ENCODE data around the gene CAPNS1.
"Not testable (repeated sequence)": the region's sequence is repeated elsewhere in the genome, so short reads cannot be mapped to it uniquely, and the experiment has no call there.

Gene CAPNS1

DNA sequence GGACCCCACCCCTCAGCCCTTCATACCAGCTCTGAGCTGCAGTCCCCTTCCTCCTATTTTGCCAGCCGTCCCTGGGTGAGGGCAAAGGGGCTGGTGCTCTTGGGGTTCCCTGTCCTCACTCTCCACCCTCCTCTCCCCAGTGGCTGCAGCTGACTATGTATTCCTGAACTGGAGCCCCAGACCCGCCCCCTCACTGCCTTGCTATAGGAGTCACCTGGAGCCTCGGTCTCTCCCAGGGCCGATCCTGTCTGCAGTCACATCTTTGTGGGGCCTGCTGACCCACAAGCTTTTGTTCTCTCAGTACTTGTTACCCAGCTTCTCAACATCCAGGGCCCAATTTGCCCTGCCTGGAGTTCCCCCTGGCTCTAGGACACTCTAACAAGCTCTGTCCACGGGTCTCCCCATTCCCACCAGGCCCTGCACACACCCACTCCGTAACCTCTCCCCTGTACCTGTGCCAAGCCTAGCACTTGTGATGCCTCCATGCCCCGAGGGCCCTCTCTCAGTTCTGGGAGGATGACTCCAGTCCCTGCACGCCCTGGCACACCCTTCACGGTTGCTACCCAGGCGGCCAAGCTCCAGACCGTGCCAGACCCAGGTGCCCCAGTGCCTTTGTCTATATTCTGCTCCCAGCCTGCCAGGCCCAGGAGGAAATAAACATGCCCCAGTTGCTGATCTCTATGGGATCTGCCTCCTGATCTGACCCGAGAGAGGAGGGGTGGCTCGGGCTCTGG lies 10.0 kb downstream of the CAPNS1 start:
- DNase-seq, result no peak

DNA sequence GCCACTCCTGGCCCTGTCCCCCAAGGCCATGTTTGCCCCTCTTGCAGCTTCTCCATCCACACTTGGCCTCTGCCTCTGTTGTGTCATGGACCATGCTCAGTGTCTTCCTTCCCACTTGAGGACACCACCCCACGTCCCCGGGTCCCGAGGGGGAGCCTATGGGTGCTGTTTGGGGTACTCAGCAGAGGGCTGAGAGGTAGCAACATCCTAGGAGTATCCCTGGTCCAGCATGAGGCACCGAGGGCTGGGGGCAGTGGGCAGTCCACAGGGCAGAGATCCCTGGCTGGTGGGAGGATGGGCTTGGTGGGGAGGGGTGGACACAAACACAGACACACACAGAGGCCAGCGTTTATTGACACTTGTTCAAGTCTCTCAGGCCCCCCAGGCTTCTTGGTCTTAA lies 10.7 kb downstream of the CAPNS1 start:
- DNase-seq, result no peak

DNA sequence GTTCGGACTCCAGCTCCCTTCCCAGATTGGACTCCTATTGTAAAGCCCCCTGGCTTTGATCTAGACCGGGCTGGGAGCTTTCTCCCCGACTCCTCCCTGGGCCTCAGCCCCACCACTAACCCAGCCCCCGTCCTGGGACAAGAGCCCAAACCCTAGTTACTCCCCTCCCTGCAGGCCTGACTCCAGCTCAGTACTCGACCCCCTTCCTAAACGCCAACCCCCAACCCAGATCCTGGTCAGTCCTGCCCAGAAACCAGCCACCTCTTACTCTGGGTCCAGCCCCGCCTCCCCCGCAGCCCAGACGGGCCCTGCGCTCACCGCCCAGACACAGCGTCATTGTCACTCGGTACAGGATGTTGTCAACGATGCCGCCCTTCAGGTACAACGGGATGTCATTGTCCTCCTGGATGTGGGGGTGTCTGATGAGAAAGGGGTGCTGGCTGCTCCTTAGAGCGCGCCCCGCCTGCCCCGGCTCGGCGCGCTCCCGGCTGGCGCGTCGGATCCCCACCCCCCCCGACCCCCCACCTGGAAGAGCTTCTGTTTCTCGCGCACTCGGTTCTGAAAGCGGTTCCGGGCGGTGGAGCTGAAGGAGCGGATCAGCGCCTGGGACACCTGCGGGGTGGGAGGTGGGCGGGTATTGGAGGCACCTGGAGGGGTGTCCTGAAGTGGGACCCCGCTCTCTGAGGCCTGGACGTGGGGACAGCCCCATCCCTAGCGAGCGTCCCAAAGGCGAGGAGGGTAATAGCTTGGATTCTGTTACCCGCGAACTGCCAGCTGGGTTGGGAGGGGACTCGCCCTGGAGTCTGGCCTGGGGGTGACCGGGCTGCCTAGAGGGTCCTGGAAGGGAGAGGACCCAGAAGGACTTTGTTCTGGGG lies 11.5 kb downstream of the CAPNS1 start:
- peak in 1 of 56 donors; percentile 12 for DNase-seq

DNA sequence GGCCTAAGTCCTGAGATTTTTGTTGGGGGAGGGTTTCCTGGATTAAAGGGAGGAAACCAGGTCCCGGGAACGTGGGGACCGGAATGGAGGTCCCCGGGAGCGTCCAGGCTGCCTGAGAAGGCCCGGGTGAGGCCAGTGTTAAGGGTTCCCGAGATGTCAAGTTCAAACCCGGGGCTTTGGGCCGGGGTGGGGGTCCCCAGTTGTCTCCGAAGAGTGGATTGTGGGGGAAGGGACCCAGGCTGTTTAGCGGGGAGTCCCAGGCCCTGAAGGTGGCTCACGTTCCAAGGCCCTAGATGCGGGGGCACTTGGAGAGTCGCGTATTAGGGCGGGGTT lies 12.1 kb downstream of the CAPNS1 start:
- no peak for DNase-seq

DNA sequence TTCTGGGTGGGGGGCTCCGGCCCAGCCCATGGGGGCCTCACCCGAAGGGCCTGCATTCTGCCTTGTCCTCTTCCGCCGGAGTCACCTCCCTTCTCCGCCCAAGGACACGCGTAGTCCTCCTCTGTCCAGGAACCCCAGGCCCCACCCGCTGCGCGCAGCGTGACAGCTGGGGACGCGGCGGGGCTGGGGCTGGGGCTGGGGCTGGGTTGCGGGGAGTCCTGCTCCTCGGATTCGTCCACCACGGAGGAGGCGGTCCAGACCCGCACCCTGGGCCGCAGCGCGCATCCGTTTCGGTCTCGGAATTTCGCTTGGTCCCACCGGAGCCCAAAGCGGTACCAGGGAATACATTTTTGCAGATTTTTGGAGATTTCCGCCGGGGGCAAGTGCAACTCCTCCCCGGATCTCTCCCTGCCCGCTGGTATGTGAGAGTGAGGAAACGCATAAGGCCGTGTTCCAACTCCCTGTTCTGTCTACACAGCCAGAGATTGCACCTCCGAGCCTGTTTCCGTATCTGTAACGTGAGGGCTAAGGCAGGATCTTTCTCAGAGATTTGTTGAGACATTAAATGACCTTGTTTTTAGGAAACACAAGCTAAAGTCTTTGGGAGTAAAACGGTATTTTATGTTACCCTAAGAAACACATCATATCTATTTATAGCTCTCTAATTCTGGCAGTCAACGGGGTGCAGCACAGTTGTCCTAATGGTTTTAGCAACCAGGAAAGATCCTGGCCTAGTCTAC lies 12.7 kb downstream of the CAPNS1 start, which contains the start of gene COX7A1:
Gene COX7A1 (minus strand): TSS at position 96 of the 740 bp plus-strand sequence. CDS start 40 bp downstream, at position 56.
- peak in 8 of 56 donors; percentile 11 to 35 (median 24) for DNase-seq

DNA sequence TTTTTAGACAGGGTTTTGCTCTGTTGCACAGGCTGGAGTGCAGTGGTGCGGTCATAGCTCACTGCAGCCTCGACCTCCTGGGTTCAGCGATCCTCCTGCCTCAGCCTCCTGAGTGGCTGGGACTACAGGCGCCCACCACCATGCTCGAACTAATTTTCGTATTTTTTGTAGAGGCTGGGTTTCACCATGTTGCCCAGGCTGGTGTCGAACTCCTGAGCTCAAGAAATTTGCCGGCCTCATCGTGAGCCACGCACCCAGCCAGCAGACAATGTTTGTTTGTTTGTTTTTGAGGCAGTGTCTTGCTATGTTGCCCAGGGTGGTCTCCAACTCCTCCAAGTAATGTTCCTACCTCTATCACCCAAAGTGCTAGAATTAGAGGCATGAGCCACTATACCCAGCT lies 13.3 kb downstream of the CAPNS1 start:
- no peak for DNase-seq

DNA sequence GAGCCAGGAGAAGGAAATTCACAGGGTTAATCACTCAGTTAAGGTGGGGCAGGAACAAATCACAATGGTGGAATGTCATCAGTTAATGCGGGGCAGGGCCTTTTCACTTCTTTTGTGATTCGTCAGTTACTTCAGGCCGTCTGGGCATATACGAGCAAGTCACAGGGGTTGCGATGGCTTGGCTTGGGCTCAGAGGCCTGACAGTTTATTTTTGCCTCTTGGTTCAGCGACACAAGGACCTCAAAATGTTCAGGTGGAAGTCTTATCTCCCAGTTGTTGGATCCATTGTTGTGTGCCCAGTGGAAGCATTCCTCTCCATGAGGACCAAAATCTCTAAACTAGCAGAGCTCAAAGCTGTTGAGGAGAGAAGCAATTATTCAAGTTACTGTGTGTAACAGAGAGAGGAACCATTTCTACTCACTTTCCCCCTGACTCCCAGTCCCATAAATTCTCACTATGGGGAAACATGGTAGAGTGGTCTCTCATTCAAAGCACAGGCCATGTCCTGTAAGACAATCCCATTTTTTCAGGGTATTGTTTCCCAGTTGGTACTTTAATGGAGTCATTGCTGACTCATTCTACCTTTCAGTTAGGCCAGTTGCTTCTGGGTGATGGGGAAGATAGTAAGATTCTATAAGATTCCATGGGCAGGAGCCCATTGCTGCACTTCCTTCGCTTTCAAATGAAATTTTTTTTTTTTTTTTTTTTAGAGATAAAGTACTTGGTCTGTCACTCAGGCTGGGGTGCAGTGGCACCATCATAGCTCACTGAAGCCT lies 21.1 kb downstream of the CAPNS1 start:
- no peak for DNase-seq

DNA sequence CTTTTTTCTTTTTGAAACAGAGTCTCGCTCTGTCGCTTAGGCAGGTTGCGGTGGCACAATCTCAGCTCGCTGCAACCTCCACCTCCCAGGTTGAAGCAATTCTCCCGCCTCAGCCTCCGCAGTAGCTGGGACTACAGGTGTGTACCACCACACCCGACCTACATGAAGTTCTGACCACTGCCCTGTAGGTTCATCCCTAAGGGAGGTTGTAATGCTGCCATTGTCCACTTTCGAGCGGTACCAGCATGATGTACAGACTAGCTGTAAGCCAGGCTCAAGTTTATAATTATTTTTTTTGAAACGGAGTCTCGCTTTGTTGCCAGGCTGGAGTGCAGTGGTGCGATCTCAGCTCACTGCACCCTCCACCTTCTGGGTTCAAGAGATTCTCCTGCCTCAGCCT lies 23.9 kb downstream of the CAPNS1 start:
- no peak for DNase-seq

DNA sequence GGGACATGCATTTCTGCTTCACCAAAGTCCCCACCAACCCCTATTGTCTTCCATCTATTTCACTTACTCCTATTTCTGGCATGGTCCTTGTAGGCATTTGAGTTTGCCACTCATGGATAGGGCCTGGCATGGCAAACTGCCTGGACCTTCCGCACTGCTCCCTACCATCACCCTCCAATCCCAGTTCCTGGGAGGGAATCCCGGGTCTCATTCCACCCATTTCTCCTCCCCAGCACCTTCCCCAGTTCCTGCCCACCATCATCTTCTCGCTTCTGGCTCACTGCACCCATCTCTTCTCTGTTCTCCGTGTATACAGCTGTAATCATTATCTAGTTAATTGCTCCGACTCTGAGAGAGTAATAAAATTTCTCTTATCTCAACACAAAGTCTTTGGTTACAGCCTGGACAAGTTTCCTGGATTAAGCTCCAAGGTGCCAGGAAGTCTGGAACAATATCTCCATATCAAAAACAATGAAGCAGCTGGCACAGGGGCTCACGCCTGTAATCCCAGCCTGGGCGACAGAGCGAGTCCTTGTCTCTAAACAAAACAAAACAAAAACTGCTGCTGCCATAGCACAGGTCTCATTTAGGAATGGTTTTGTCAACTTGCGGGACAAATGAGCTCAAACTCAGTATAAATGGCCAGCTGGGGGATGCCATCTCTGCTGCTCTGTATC lies 29.4 kb downstream of the CAPNS1 start:
- DNase-seq, result no peak

DNA sequence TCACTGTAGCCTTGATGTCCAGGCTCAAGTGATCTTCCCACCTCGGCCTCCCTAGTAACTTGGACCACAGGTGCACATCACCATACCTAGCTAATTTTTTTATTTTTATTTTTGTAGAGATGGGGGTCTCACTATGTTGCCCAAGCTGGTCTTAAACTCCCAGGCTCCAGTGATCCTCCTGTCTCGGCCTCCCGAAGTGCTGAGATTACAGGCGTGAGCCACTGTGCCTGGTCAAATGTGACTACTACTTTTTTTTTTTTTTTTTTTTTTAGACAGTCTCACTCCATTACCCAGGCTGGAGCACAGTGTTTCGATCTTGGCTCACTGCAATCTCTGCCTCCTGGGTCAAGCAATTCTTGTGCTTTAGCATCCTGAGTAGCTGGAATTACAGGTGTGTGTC lies 33.0 kb downstream of the CAPNS1 start:
- DNase-seq, result no peak

DNA sequence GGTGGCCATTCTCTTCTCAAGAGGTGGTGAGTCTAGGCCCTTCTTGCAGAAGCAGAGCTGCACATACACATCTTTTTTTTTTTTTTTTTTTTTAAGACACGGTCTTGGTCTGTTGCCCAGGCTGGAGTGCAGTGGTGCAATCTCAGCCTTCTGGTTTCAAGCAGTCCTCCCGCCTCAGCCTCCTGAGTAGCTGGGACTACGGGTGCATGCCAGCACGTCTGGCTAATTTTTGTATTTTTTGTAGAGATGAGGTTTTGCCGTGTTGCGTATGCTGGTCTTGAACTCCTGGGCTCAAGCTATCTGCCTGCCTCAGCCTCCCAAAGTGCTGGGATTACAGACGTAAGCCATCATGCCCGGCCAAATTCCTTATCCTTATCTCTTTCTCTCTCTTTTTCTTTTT lies 34.0 kb downstream of the CAPNS1 start:
- DNase-seq, result not testable (repeated sequence)

DNA sequence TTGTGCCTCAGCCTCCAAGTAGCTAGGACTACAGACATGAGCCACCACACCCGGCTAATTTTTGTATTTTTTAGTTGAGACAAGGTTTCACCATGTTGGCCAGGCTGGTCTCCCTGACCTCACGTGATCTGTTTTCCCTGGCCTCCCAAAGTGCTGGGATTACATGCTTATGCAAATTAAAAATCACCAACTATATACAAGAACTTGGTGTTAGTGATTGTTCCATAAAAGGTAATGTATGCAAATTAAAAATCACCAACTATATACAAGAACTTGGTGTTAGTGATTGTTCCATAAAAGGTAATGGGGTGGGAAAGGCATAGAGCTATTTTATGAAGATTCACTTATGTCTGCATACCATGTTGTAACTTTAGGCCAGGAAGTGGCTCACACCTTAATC lies 39.2 kb downstream of the CAPNS1 start:
- DNase-seq, result not testable (repeated sequence)

DNA sequence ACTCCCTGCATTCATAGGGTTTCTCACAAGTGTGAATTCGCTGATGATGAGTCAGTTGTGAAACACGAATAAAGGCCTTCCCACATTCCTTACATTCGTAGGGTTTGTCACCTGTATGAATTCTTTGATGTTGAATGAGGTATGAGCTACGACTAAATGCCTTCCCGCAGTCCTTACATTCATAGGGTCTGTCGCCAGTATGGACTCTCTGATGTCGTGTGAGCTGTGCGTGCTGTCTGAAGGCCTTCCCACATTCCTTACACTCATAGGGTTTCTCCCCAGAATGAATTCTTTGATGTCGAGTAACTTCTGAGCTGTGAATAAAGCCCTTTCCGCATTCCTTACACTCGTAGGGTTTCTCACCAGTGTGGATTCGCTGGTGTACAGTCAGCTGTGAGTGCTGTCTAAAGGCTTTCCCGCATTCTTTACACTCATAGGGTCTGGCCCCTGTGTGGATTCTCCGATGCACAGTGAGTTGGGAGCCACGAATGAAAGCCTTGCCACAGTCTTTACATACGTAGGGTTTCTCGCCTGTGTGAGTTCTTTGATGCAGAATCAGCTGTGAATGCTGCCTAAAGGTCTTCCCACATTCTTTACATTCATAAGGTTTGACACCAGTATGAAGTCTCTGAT lies 42.9 kb downstream of the CAPNS1 start:
- DNase-seq, result no peak

DNA sequence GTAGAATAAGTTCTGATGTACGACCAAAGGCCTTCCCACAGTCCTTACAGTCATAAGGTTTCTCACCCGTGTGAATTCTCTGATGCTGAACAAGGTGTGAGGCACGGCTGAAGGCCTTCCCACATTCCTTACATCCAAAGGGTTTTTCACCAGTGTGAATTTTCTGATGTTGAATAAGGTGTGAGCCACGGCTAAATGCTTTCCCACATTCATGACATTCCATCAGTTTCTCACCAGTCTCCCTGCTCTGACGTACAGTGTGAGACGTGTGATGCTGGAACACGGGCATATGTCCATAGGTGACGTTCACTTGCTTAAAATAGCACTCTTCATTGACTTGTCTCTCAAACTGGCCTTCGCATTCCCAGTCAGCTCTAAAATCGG lies 43.4 kb downstream of the CAPNS1 start:
- no peak for DNase-seq

DNA sequence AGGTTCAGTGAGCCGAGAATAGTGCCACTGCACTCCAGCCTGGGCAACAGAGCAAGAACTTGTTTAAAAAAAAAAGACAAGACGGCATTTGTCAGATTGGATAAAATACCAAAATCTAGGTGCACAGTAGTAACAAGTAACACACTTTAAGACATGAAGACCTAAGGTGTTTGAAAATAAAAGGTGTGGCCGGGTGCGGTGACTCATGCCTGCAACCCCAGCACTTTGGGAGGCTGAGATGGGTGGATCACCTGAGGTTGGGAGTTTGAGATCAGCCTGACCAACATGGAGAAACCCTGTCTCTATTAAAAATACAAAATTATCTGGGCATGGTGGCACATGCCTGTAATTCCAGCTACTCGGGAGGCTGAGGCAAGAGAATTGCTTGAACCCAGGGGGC lies 46.9 kb downstream of the CAPNS1 start:
- DNase-seq, result not testable (repeated sequence)

DNA sequence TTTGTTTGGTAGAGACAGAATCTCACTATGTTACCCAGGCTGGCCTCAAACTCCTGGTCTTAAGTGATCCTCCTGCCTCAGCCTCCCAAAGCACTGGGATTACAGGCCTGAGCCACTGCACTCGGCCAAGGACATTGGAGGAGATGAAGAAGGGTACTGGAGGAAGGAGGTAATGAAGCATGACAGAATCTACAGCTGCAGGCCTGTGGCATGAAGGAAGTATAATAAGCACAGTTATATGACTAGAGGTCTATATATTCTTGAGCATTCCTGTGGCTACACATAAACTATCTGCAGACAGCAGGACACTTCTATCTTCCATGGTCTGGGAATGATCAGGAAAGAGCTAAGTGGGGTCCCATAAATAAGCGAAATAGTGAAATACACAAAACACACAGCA lies 56.4 kb downstream of the CAPNS1 start:
- DNase-seq, result no peak

DNA sequence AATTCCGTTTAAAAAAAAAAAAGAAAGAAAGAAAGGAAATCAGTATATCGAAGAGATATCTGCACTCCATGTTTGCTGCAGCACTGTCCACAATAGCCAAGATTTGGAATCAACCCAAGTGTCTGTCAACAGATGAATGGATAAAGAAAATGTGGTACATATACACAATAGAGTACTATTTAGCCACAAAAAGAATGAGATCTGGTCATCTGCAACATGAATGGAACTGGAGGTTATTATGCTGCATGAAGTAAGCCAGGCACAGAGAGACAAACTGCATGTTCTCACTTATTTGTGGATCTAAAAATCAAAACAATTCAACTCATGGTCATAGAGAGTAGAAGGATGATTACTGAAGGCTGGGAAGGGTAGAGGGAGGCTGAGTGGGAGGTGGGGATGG lies 58.3 kb downstream of the CAPNS1 start:
- DNase-seq, result peak in 21 of 56 donors; percentile 3 to 93 (median 40)
